ENCODE data around the gene CACNA1I. TPM values are rescaled to one million over a fixed set of nuclear protein-coding genes. Genes with fewer than 3 reads are reported as not detected.

The CACNA1I gene
- total RNA-seq, 4 donors from 2014 or later, result 0.16 to 0.57 (median 0.20) TPM

GRCh38 chr22:39593931-39594285 is 23.4 kb downstream of the CACNA1I start:
- TF ChIP-seq CTCF (IDR thresholded peaks at IDR 0.05; ENCODE audit: low read depth), result no peak

- no peak for TF ChIP-seq CTCF (IDR thresholded peaks at IDR 0.05; ENCODE audit: low read depth)
Measured at GRCh38 chr22:39594411-39594810, 23.9 kb downstream of the CACNA1I start.

- TF ChIP-seq CTCF (IDR thresholded peaks at IDR 0.05; ENCODE audit: low read depth), result no peak
Measured at GRCh38 chr22:39595622-39596172, 25.1 kb downstream of the CACNA1I start.

GRCh38 chr22:39596601-39597000 is 26.0 kb downstream of the CACNA1I start:
- TF ChIP-seq CTCF (IDR thresholded peaks at IDR 0.05; ENCODE audit: low read depth), result no peak

GRCh38 chr22:39597236-39597869 is 26.8 kb downstream of the CACNA1I start:
- no peak for TF ChIP-seq CTCF (IDR thresholded peaks at IDR 0.05; ENCODE audit: low read depth)

- TF ChIP-seq CTCF (IDR thresholded peaks at IDR 0.05; ENCODE audit: low read depth), result no peak
Measured at GRCh38 chr22:39598017-39598965, 27.7 kb downstream of the CACNA1I start.
